H1 (cell line): ENCODE results near the gene SH3BGRL3.

Experiments used
- CTCF ChIP-seq, 3 experiments: IDR thresholded peaks; 1 replicate in 2 of 3; 2 replicates in 1 of 3; pipeline versions ENCODE4 v1.5.1 to v1.6.1; 2011; ENCODE audit warnings: low read length in 3 of 3, mild to moderate bottlenecking in 3 of 3, inconsistent platforms in 2 of 3, low read depth in 1 of 3, moderate library complexity in 1 of 3; ENCODE audit not compliant: insufficient read depth in 1 of 3; ENCODE audit errors: control extremely low read depth in 1 of 3
- GTF2F1 ChIP-seq: IDR thresholded peaks from 2 replicates; pipeline ENCODE4 v1.6.1; 2012; ENCODE audit warnings: low read depth, low read length, improper control_type of control experiment, borderline replicate concordance
- KDM1A ChIP-seq: fragments of 200-600, 300-600 bp; sonication (generic); IDR thresholded peaks from 2 replicates; pipeline ENCODE4 v1.7.1; 2016; ENCODE audit warnings: mild to moderate bottlenecking, low read length, borderline replicate concordance
- KDM5A ChIP-seq: fragments of 200-600 bp; IDR thresholded peaks from 2 replicates; pipeline ENCODE4 v1.7.1; 2012; ENCODE audit warnings: mild to moderate bottlenecking, low read length, inconsistent platforms, mixed read lengths
- NRF1 ChIP-seq: IDR thresholded peaks from 2 replicates; pipeline ENCODE4 v1.6.1; 2011; ENCODE audit warnings: mild to moderate bottlenecking, low read depth, low read length, improper control_type of control experiment
- RNF2 ChIP-seq: fragments of 200-900, 300-1000 bp; sonication (generic); IDR thresholded peaks from 2 replicates; pipeline ENCODE4 v1.7.1; 2016; ENCODE audit warnings: borderline replicate concordance, low read depth, mild to moderate bottlenecking, antibody characterized with exemption, low read length; ENCODE audit not compliant: poor library complexity, severe bottlenecking; ENCODE audit errors: missing control alignments
- RXRA ChIP-seq: IDR thresholded peaks from 2 replicates; pipeline ENCODE4 v1.6.1; 2011; ENCODE audit warnings: low read depth, mild to moderate bottlenecking, low read length, moderate library complexity; ENCODE audit not compliant: insufficient read depth
- TEAD4 ChIP-seq: IDR thresholded peaks from 2 replicates; pipeline ENCODE4 v1.6.1; 2012; ENCODE audit warnings: low read depth, low read length, inconsistent platforms, mixed read lengths
- ZNF274 ChIP-seq: IDR thresholded peaks from 2 replicates; pipeline ENCODE4 v1.7.0; 2012; ENCODE audit warnings: low read length, borderline replicate concordance; ENCODE audit errors: extremely low read depth

- no peak for TF ChIP-seq ZNF274
- no peak for TF ChIP-seq GTF2F1
- TF ChIP-seq NRF1: no peak
- TF ChIP-seq RXRA: no peak
- TF ChIP-seq TEAD4: no peak
- no peak for TF ChIP-seq CTCF (IDR thresholded peaks at IDR 0.05; ENCODE audit: control extremely low read depth in 1 of 3, insufficient read depth in 1 of 3, low read depth in 1 of 3, low read length in 3 of 3)
- TF ChIP-seq KDM5A: no peak
- no peak for TF ChIP-seq RNF2
- TF ChIP-seq KDM1A: peak; percentile 76
Measured at GRCh38 chr1:26315874-26316850, 36.3 kb downstream of the SH3BGRL3 start.
